Measurements from ENCODE around the gene LSAMP.

LSAMP gene

DNA sequence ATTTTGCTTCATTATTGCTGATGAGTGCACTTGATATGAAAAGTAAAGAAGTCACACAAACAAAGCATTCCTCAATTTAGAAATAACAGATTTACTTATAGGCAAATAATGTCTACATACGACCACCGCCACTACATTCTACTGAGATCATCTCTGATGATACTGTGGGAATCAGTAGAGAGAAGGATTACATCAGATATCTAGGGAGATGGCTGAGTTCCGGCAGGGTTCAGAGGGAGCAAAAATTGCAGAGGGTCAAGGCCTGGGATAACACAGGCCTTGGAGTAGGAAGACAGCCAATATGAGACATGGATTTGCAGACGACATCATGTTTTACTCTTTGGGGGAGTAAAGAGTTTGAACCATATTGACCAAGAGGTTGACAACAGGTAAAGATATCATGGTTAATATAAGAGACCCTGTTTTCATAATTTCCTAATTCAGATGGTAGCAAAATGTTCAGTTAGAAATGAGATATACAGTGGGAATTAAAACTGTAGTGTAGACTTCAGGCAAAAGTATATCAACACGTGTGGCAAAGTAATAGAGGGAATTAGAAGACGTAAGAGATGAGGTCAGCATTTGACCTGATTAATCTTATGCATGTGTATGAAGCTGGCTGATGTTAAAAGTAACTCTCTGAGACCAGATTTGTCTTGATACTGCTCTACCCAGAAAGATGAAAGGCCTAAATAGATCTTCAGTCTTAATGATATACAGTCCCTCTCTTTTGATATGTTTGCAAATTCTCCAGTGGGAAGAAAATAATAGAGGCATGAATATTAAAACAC is 15.6 kb downstream of the LSAMP start:
- no peak for DNase-seq

DNA sequence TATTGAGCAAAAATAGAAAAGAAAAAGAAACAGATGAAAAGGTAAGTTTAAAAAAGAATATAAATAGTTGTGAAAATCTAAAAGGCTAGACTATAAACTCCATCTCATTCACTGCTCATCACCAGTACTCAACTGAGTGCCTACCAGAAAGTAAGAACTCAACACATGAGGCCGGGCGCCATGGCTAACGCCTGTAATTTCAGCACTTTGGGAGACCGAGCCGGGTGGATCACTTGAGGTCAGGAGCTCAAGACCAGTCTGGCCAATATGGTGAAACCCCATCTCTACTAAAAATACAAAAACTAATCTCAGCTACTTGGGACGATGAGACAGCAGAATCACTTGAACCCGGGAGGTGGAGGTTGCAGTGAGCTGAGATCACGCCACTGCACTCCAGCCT is 19.3 kb downstream of the LSAMP start:
- no peak for DNase-seq

GRCh38 chr3:116425126-116425525 is 20.2 kb downstream of the LSAMP start:
- DNase-seq, result no peak

GRCh38 chr3:116423945-116424344 is 21.3 kb downstream of the LSAMP start:
- DNase-seq, result no peak

DNA sequence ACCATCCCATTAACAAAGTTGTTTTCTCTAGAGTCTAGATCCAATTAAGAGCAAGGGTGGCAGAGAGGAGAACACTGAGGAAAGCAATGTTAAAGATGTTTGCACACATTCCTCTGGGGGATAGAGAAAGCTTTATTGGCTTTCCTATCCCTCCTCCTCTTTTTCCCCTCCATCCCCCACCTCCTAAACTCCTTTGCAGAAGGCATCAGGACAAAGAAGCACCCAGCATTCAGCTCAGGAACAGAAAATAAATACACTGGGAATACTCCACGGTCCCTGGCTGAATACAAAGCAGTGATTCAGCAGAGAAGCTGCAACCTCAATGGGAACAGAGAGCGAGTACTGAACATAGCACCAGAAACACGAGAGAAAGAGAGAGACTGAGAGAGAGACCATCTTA is 21.9 kb downstream of the LSAMP start:
- no peak for DNase-seq

DNA sequence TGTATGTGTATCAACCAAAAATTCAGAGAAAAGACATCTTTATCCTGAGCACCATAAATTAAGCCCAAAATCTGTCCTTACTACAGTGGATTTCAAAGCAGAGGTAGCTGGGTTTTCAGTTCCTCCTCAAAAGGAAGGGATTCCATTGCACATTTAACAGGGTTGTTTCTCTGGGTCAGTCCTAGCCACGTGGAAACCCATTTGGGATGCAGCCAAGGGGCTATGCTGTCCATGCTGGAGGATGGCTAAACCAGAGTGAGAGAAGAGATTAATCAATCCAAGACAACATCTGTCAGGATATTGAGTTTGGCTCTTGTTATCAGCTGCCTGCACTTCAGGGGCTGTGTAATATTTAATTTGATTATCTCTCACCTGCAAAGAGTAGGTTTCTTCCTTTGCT is 28.1 kb downstream of the LSAMP start:
- no peak for DNase-seq

GRCh38 chr3:116413319-116413718 is 32.0 kb downstream of the LSAMP start:
- no peak for DNase-seq

GRCh38 chr3:116408473-116408872 is 36.8 kb downstream of the LSAMP start:
- no peak for DNase-seq

GRCh38 chr3:116405231-116405630 is 40.1 kb downstream of the LSAMP start:
- DNase-seq, result no peak

DNA sequence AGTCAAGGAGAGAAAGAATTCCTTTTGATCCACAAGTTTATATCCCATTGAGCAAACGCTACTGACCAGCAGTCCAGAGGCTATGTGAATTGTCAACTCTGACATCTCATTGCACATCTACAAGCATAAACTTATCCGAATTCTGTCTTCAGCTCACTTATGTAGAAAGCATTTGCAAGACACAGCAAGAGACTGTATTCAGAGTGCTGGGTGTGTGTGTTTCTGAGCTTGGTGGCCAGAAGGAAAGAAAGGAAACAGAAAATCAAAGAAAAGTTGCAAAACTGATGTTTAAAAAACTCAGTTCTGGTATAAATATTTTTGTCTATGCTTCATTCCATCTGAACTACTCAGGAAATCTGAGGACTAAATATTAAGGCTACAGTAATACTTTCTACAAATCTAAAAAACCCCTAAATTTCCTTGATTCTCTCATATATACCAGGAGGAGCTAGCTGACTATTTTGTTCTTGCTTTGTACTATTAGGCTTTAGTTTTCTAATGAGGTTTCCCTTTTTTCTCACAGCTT is 45.5 kb downstream of the LSAMP start:
- DNase-seq, result no peak

GRCh38 chr3:116394365-116394764 is 50.9 kb downstream of the LSAMP start:
- no peak for DNase-seq

- no peak for DNase-seq
These were observed 52.1 kb downstream of the LSAMP start for GRCh38 chr3:116393199-116393598.

- DNase-seq, result no peak
These were observed 53.0 kb downstream of the LSAMP start for GRCh38 chr3:116392291-116392690.

GRCh38 chr3:116391296-116392201 is 53.7 kb downstream of the LSAMP start:
- no peak for DNase-seq

DNA sequence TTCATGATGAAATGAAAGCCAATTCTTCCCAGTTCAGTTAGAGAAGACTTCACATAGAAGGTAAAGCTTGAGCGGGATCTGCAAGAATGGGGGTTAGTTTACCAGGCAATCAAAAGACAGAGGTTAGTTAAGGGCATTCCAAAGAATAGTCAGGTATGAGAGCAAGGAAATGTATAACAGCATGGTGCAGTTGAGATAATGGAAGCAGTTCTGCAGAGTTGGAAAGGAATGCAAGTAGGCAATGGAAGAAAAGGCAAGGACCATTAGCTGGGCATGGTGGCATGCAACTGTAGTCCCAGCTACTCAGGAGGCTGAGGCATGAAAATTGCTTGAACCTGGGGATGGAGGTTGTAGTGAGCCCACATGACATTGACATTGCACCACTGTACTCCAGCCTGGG is 55.0 kb downstream of the LSAMP start:
- no peak for DNase-seq

DNA sequence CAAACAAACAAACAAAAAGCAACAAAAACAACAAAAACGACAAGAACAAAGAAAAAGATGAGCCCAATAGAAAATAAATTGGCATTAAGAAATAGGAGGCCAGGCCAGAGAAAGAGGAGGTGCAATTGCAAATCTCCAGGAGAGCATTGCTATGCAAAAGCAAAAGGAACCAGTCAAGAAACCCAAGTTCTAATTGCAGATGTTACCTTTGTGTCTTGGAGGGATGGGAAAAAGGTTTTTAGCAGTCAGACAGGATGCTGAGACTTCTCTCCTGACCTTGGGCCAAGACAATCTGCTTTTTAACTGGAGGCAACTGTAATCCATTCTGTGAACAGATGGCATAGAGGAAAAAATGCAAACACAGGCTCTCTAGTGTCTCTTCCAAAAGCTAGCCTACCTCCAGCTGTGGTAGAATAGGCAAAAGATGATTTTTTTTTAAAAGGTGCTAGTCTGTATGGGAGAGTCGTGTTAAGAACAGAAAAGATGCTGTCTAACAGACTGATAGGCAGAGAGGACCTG is 56.4 kb downstream of the LSAMP start:
- no peak for DNase-seq

DNA sequence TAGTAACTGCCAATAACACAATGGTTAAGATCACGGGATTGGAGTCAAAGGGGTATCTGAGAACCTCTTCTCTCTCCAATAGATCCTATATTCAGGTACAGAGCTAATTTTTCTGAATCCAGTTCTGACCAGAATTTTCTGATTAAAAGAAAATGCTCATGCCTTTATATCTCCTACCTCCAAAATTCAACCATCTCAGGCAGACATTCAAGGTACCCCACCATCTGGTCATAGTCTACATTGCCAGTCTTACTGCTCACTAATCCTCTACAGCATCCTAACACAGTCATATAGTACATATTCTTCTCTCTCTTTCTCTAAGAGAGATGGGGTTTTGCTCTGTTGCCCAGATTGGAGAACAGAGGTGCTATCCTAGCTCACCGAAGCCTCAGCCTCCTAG is 59.1 kb downstream of the LSAMP start:
- no peak for DNase-seq

GRCh38 chr3:116384717-116385116 is 60.6 kb downstream of the LSAMP start:
- DNase-seq, result no peak

GRCh38 chr3:116378077-116378476 is 67.2 kb downstream of the LSAMP start:
- DNase-seq, result no peak

GRCh38 chr3:116374901-116375300 is 70.4 kb downstream of the LSAMP start:
- no peak for DNase-seq

- DNase-seq, result no peak
These were observed 77.4 kb downstream of the LSAMP start for GRCh38 chr3:116367761-116368395.

GRCh38 chr3:116356056-116356455 is 89.2 kb downstream of the LSAMP start:
- DNase-seq, result no peak

DNA sequence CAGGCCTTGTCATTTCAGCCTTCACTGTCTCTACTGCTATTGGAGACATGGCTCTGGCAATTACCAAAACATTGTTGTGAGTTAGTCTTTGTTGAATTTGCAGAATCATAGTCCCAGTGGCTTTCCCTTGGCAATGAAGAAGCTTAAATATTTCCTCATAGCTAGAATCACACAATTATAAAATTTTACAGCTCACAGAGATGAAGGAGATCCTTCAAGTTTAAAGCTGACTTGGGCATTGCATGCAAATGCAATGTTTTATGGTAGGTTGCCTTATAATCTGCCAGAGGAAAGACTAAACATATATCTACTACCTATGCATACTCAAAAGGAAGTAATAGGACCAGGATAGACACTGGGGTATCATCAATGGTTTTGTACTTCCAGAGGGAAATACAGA is 90.9 kb downstream of the LSAMP start:
- no peak for DNase-seq
